ENCODE data around the gene GPR162. TPM values are rescaled to one million over a fixed set of nuclear protein-coding genes. Genes with fewer than 3 reads are reported as not detected.
"Not testable (repeated sequence)": the region's sequence is repeated elsewhere in the genome, so short reads cannot be mapped to it uniquely, and the experiment has no call there.

Gene GPR162
- total RNA-seq, 1 donor from 2014 or later: 61.3 TPM

DNA sequence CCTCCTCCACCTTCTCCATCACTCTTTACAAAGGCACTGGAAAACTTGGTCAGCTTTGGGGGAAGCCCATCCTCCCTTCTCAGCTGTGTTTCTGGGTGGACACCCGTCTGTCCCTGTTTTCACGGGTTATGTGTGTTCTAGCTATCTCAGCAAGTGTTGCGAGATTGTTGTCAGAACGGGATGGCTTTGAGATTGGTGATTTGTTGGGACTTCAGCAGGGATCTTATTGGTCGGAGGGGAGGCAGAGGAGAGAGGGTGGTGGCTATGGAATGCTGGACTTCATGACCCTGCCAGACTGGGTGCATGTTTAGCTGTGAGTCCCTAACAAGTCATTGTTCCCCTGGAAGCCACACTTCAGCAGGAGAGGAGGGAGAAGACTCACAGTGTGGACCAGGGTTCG, 32.4 kb downstream of the GPR162 start:
- DNase-seq: no peak

DNA sequence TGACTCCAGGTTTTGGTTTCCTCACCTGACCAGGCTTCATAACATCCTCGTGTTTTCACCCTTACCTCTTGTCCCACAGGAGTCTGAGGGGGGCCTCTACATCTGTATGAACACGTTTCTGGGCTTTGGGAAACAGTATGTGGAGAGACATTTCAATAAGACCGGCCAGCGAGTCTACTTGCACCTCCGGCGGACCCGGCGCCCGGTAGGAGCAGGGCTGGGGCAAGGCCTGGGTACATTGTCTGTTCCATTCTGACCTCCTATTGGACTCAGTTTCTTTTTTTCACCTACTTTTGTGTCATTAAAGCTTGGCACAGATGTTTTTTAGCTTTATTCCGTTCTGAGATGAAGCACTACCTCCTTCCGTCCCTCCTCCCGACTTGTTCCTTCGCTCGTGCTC, 33.7 kb downstream of the GPR162 start:
- no peak for DNase-seq

DNA sequence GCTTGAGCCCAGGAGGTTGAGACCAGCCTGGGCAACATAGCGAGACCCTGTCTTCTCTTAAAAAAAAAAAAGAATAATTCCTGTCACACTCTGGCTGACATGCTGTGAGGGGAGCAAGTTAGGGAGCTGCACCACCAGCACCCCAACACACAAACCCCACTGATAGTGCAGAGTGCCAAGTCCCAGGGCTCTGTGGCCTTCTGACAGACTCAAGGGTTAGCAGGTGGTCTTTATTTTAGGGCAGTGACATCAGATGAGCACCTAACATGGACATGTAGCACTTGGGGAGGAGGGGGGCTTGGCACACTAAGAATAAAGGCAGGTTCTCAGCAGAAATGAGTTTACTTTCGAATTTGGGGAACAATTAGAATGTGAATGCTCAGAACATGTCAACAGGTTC, 37.2 kb downstream of the GPR162 start:
- no peak for DNase-seq

DNA sequence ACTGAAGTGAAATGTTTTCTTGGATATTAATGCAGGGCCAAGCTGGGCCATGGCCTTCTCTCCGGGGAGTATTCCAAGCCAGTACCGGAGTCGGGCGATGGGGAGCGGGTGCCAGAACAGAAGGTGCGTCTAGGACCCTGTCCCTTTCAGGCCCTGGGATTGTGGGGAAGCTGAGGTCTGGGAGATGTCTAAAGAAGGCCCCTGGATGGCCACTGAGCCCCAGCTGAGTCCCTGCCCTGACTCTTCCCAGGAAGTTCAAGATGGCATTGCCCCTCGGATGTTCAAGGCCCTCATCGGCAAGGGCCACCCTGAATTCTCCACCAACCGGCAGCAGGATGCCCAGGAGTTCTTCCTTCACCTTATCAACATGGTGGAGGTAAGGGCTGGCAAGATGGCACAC, 38.5 kb downstream of the GPR162 start:
- no peak for DNase-seq

DNA sequence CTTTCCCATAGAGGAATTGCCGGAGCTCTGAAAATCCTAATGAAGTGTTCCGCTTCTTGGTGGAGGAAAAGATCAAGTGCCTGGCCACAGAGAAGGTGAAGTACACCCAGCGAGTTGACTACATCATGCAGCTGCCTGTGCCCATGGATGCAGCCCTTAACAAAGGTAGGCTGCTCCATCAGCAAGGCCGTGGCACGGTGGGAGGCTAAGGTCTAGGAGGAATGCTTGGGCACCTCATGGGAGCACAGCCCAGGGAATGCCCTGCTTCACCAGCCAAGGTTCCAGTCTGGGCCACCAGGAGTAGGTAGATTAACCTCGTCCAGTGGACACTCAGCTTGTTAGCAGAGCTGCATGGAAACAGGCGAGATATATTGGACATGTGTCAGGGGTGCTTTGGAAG, 39.3 kb downstream of the GPR162 start:
- DNase-seq: no peak

DNA sequence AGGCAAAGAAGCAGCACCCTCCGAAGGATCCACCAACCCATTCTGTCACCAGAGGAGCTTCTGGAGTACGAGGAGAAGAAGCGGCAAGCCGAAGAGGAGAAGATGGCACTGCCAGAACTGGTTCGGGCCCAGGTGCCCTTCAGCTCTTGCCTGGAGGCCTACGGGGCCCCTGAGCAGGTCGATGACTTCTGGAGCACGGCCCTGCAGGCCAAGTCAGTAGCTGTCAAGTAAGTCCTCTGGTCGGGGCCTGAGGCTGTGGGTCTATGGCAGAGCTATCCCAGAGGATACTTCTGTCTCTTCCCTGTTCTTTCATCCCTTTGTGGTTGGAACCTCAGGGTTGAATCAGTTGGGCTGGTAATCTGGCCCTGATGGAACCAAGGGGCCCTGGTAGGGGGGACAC, 39.8 kb downstream of the GPR162 start:
- DNase-seq: no peak

DNA sequence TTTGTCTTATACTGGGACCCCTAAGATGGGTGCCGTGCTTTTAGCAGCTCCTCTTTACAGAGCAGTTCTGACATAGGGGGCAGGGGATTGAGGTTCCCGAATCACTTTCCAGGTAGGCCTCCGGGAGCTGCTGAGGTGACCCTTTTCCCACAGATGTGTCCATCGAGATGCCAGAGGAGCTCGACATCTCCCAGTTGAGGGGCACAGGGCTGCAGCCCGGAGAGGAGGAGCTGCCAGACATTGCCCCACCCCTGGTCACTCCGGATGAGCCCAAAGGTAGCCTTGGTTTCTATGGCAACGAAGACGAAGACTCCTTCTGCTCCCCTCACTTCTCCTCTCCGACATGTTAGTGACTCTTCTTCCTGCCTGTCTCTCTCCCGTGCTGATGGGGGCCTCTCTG, 41.4 kb downstream of the GPR162 start:
- no peak for DNase-seq

DNA sequence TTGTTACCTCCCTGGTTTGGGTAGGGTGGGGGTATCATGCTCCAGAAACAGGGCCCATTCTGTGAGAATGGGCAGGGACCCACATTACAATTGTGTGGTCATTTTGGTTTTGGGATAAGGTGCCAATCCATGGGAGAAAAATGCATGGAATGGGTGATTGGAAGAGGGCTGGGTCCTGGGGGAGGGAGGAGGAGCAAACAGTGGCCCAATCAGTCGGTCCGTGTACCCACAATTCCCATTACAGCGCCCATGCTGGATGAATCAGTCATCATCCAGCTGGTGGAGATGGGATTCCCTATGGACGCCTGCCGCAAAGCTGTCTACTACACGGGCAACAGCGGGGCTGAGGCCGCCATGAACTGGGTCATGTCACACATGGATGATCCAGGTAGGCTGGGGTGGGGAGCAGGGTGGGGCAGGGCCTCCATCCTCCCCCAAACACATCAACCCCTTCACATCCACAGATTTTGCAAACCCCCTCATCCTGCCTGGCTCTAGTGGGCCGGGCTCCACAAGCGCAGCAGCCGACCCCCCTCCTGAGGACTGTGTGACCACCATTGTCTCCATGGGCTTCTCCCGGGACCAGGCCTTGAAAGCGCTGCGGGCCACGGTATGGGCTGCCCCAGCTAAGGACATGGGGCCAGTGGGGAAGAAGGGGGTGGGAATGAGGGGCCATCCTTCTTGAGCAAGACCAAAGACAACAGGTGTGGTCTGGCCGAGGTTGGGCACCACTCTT, 42.1 kb downstream of the GPR162 start:
- no peak for DNase-seq

DNA sequence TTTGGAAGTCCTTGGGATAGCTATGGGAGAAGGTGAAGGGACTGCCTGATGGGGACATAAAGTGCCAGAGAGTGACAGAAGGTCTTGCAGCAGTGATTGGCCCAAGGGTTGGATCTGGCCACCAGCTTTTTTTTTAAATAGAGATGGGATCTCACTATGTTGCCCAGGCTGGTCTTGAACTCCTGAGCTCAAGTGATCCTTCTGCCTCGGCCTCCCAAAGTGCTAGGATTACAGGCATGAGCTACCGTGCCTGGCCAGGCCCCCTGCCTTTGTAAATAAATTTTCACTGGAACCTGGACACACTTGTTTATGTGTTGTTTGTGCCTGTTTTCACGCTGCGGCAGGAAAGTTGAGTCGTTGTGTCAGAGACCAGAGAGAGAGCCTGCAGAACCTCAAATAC, 43.7 kb downstream of the GPR162 start:
- not testable (repeated sequence) for DNase-seq

DNA sequence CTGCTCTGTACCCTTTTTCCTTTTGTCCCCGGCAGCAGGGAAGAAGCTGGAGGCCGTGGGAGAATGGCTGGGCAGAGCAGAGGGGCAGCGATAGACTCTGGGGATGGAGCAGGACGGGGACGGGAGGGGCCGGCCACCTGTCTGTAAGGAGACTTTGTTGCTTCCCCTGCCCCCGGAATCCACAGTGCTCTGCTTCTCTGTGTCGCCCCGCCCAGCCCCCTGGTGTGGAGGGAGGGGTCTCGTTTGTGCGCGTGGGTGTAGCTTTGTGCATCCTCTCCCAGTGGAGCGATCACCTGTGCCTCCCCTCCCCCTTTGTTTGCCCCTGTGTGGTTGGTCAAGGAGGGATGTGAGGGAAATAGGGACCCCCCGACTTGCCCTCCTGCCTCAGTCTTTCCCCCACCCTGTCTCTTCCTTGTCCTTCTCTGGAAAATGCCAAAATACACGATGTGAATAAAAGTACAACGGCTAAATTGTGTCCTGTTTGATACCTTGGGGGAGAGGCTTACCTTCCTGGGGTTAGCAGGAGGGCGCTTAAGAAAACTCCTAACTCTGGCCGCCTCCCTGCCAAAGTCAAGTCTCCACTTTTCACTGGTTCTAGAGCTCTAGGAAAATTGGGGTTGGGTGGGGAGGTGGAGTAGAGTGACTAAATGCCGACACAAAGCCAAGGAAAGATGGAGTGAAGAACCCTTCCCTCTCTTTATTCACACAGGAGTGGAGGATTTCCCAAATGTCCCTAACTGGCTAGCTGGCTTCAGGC, 44.7 kb downstream of the GPR162 start:
- DNase-seq: no peak

DNA sequence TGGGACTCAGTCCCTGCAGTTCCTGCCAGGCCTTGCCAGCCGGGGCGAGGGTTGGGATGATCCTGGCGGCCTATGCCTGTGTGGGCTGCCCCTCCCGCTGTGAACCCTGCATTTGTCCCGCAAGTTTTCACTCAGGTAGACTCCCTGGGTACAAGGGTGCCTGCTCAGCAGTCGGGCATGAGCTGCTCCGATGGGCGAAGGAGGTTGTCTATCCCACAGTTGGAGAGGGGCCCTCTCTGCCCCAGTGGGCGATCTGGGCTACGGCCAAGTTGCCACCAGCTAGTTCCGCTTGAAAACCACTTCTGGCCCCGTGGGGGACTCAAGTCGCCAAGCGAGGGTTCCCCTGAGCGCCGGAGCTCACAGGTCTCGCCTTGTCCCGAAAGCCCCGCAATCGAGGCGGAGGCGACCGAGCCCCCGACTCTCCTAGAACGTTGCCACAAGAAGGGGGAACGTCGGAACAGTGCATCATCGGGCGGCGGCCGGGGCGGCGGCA, 45.3 kb downstream of the GPR162 start:
- DNase-seq: no peak

DNA sequence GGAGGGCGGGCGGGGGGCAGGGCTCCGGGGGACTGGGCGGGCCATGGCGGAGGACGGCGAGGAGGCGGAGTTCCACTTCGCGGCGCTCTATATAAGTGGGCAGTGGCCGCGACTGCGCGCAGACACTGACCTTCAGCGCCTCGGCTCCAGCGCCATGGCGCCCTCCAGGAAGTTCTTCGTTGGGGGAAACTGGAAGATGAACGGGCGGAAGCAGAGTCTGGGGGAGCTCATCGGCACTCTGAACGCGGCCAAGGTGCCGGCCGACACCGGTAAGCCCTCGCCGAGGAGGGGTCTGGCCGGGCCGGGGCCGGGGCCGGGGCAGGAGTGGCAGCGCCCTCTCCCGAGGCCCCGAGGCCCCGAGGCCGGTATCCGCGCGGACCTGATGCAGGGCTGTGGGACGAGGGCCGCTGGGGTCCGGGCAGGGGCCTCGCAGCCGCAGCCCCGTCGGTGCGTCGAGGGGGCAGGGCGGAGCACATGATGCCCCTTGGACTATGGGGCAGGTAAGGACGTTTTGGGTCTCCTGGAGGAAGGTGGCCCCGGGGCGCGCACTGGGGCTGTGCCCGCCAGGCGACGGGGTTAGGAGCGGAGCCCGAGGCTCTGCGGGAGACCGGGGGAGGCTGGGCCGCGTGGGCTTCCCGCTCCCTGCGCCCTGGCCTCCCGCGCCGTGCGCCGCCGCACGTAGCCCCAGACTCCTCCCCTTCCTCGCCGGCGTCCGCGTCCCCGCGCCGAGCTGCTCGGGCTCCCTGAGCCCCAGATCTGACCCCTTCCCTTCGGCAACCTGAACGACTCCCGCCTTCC, 46.0 kb downstream of the GPR162 start, which contains the start of gene TPI1:
Gene TPI1, plus strand, starts transcription at position 119 of the 798 bp plus-strand sequence. Its CDS starts 36 bp downstream, at position 155.
- peak; percentile 80 for DNase-seq

DNA sequence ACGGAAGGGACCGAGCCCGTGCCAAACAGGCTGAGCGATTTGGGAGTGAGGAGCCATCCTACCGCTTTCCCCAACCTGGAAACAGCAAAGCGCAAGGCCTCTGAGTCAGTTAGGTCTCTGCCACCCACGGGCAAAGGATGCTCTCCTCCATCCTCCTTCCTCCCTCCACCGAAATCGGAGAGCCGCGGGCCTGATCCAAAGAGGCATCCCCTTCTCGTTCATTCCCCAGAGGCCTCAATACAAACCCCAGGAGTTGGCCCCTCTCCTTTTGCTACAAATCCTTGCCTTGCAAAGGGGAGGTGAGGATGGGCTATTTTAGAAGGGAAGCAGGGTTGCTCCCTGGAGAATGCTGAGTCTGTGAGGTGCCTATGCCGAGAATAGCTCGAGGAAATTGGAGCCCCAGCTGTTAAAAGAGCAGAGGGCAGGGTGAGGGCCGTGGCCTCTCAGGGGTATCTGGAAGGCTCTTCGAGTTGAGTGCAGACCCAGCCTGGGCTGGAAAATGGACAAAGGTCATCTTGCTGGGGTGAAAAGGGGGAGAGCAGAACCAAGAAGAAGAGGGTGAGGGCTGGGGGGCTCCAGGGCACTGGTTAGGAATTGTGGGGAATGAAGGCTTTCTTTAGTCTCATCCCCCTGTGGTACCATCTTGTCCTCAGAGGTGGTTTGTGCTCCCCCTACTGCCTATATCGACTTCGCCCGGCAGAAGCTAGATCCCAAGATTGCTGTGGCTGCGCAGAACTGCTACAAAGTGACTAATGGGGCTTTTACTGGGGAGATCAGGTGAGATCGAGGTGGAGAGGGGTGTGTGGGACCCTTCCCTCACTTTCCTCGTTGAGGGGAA, 46.8 kb downstream of the GPR162 start:
- peak; percentile 49 for DNase-seq

DNA sequence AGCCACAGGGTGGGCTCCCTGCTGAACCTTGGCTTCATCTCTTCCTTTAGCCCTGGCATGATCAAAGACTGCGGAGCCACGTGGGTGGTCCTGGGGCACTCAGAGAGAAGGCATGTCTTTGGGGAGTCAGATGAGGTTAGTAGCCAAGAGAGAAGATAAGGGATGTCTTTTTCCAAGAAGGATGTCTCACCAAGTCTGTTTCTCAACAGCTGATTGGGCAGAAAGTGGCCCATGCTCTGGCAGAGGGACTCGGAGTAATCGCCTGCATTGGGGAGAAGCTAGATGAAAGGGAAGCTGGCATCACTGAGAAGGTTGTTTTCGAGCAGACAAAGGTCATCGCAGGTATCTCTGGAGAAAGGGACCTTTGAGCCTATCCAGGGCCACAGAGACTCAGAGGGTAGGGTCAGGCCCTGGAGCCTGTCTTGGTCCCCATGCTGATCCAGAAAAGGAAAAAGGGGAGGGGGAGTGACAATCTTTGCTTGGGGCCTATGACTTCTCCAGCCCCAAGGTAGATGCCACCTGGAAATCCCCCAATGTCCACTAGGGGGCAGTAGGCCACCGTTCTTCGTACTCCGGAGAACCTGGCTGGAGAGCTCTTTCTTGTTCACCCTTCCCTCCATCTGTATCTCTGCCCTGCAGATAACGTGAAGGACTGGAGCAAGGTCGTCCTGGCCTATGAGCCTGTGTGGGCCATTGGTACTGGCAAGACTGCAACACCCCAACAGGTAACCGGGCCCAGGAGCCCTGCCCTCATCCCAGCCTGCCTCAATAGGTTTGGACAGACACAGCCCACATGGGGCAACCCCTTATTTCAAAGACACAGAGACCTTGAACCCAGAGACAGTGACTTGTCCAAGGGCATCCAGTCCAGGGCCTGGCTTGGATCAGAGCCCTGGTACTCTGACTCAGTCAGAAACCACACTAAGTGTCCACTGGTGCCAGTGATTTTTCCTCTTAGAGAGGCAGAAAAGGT, 47.7 kb downstream of the GPR162 start:
- DNase-seq: peak; percentile 45

DNA sequence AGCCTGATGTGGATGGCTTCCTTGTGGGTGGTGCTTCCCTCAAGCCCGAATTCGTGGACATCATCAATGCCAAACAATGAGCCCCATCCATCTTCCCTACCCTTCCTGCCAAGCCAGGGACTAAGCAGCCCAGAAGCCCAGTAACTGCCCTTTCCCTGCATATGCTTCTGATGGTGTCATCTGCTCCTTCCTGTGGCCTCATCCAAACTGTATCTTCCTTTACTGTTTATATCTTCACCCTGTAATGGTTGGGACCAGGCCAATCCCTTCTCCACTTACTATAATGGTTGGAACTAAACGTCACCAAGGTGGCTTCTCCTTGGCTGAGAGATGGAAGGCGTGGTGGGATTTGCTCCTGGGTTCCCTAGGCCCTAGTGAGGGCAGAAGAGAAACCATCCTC, 48.7 kb downstream of the GPR162 start:
- DNase-seq: not testable (repeated sequence)

DNA sequence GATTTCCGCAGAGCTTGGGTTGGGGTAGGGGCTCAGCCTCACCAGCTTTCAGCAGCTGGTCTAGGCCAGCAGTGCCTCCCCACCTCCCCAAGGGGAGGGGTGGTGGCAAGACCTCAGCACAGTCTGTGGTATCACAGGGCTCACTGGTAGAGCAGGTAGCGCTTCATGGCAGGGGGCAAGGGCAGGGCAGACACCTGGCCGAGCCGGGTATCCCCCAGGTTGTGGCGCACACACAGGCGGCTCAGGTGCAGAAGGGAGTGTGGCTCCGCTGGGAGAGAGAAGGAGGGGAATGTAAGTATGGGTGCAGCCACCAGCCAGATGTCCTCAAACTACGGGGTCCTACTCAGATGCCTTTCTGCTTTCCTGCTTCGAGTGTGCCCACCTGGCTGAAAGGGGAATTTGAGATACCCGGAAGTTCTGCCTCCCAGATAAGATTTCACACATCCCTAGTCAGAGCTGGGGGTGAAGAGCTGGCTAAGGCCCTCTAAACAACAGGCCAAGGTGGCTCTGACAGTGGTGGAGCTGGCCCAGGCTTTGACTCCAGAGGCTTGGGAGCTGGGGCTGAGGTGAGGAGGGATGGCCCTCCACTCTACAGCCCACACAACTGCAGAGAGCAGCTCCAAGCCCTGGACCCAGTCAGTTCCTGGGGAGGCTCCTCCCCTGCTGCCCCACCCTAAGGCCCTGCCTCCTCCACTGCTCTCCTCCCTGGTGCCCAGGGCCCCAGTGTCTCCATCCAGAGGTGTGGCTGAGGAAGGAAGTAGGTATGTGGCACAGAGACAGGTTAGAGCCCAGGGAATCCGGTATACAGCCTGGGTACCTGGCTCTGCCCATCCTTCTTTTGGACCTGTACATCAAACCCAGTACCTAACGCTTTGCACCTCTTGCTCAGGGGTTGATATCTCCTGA, 49.7 kb downstream of the GPR162 start:
- DNase-seq: no peak

DNA sequence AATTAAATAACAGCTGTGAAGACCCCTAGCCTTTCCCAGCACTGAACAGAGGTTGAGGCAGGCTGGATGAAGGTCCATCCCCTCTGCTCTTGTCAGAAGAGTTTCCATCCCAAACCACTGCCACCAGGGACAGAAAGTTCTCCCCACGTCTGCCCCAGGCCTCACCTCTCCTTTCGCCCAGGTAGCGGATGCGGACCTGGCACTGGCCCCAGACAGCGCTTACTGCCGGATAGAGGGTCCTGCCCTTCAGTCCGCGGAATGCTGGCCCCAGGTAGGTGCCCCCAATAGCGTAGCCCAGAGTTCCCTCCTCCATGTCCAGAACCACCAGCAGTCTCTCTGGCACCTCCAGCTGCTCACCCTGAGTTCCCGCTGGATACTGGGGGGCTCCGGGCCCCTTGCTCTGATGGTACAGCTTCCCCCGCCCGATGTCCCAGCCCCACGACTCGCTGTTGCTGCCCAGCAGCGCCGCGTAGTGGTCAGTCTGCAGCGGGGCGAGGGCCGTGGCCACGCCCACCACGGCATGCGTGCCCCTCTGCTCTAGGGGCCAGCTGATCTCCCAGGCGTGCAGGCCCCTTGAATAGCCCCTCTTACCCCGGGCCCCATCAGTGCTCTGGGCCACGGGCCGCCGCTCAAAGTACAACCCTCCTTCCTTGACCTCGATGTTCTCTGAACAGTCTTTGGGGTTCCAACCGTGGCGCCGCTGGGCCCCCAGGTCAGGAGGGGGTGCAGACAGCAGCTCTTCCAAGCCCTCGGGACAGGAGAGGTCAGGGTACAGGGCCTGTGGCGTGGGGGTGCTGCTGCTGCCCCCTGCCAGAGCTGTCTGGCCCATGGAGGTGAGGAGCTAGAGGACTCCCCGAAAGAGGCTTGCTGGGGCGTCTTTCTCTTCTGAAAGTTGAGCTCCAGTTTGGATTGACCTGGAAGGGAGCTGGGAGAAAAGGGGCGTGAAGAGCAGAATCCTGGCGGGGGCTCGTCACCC, 50.7 kb downstream of the GPR162 start:
- peak; percentile 72 for DNase-seq

Measured in occipital lobe (tissue), 2 donors.